GM21360 (cell line): ENCODE results near the gene OR4Q3.
"Not testable (repeated sequence)": the region's sequence is repeated elsewhere in the genome, so short reads cannot be mapped to it uniquely, and the experiment has no call there.

Experiments
- ATAC-seq: cut with Tn5 transposase; IDR thresholded peaks from one replicate; pipeline ENCODE4 v1.9.1; 2021; ENCODE audit warnings: mild to moderate bottlenecking, moderate library complexity; ENCODE audit not compliant: unreplicated experiment

Gene OR4Q3

GRCh38 chr14:19743256-19743655 lies at the start of gene OR4Q3:
TSS of gene OR4Q3 (plus strand) at chr14:19743571.
- no peak for ATAC-seq

DNA sequence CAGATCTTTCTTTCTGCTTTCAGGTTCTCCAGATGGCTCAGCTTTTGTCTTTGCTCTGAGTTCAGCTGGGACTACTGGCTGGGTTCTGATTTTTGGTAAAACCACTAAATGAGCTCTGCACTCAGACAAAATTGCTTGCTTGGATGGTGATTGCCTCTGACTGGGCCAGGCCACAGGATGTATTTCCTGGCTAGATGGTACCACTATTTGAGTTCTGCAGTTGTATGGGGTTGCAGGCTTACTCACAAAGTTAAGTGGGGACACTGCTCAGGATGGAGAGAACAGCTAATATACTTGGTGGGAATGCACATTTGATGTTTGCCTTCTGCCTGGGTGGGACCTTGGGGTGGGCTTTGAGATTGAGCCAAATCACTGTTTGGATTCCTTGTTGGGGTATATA lies 14.0 kb upstream of the OR4Q3 start:
- ATAC-seq: no peak

DNA sequence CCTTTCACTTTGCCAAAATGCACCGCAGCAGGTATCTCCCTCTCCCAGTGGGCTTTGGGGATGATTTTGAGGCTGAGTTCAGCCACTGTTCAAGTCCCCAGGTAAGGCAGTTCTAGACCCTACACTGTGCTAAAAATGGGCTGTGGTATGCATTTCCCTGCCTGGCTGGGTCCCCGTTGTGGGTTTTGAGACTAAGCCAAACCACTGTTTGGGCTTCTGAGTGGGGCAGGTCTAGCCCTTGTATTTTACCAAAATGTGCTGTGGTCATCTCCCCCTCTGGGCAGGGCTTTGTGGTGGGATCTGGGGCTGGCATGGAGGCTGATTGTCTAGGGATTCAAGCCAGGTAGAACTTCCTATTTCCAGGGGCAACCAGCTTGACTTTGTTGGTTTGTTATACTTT lies 13.6 kb upstream of the OR4Q3 start:
- no peak for ATAC-seq

GRCh38 chr14:19733893-19734292 lies 9.5 kb upstream of the OR4Q3 start:
- ATAC-seq: not testable (repeated sequence)

GRCh38 chr14:19752316-19752715 lies 8.9 kb downstream of the OR4Q3 start:
- not testable (repeated sequence) for ATAC-seq

DNA sequence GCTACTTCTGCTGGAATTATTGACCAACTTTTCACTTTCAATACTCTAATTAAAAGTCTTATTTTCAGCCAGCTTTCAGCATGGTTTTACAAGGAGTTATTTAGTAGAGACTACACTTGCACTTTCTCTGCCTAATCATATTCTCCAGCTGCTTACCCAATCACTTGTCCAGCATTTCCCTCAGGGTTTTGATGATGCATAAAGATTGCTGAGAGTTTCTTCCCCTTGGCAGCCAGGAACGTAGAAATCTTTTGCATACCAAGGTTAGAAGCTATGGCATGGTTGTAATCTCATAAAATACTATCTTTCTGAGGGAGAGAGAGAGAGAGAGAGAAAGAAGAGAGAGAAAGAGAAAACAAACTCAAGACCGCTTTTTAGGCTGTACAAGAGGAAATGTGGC lies 10.8 kb downstream of the OR4Q3 start:
- ATAC-seq: no peak

- not testable (repeated sequence) for ATAC-seq
Measured at GRCh38 chr14:19771491-19771890, 28.1 kb downstream of the OR4Q3 start.

GRCh38 chr14:19771895-19772430 lies 28.6 kb downstream of the OR4Q3 start:
- ATAC-seq: no peak

DNA sequence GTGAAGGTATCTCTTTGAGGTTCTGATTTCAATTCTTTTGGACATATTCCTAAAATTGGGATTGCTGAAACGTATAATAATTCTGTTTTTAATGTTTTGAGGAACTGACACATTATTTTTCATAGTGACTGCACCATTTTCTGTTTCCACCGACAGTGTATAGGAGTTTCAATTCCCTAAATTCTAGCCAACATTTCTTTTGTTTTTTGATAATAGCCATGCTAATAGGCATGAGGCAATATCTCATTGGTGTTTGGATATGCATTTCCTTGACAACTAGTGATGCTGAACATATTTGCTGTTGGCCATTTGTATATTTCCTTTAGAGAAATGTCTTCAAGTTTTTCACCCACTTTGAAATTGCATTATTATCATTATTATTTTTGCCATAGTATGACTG lies 29.1 kb downstream of the OR4Q3 start:
- not testable (repeated sequence) for ATAC-seq

GRCh38 chr14:19773204-19773603 lies 29.8 kb downstream of the OR4Q3 start, which contains the start of gene OR4M1:
TSS of gene OR4M1 (plus strand) at chr14:19773504. CDS start at chr14:19780323, 6,819 bp downstream.
- ATAC-seq: not testable (repeated sequence)

- ATAC-seq: no peak
Measured at GRCh38 chr14:19775587-19775986, 32.2 kb downstream of the OR4Q3 start.

GRCh38 chr14:19785848-19786247 lies 42.5 kb downstream of the OR4Q3 start:
- not testable (repeated sequence) for ATAC-seq

GRCh38 chr14:19787318-19787717 lies 43.9 kb downstream of the OR4Q3 start:
- ATAC-seq: not testable (repeated sequence)

GRCh38 chr14:19788150-19788549 lies 44.8 kb downstream of the OR4Q3 start:
- not testable (repeated sequence) for ATAC-seq

DNA sequence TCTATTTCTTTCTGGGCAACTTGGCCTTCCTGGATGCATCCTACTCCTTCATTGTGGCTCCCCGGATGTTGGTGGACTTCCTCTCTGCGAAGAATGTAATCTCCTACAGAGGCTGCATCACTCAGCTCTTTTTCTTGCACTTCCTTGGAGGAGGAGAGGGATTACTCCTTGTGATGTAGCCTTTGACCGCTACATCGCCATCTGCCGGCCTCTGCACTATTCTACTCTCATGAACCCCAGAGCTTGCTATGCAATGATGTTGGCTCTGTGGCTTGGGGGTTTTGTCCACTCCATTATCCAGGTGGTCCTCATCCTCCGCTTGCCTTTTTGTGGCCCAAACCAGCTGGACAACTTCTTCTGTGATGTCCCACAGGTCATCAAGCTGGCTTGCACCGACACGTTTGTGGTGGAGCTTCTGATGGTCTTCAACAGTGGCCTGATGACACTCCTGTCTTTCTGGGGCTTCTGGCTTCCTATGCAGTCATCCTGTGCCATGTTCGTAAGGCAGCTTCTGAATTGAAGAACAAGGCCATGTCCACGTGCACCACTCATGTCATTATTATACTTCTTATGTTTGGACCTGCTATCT lies 53.2 kb downstream of the OR4Q3 start:
- not testable (repeated sequence) for ATAC-seq
